ENCODE data around the gene CIT.
"Not testable (repeated sequence)": the region's sequence is repeated elsewhere in the genome, so short reads cannot be mapped to it uniquely, and the experiment has no call there.

The CIT gene

GRCh38 chr12:119661882-119662281 is 215.2 kb downstream of the CIT start:
- no peak for DNase-seq (ENCODE audit: extremely low read depth in 1 of 2, low read depth in 1 of 2)

- no peak for DNase-seq (ENCODE audit: extremely low read depth in 1 of 2, low read depth in 1 of 2)
Measured at GRCh38 chr12:119660076-119660475, 217.0 kb downstream of the CIT start.

- no peak for DNase-seq (ENCODE audit: extremely low read depth in 1 of 2, low read depth in 1 of 2)
Measured at GRCh38 chr12:119659289-119659897, 217.7 kb downstream of the CIT start.

- not testable (repeated sequence) for DNase-seq (ENCODE audit: extremely low read depth in 1 of 2, low read depth in 1 of 2)
Measured at GRCh38 chr12:119658166-119658565, 219.0 kb downstream of the CIT start.

GRCh38 chr12:119657001-119657400 is 220.1 kb downstream of the CIT start:
- DNase-seq (ENCODE audit: extremely low read depth in 1 of 2, low read depth in 1 of 2) = not testable (repeated sequence)

GRCh38 chr12:119652665-119653064 is 224.5 kb downstream of the CIT start:
- DNase-seq (ENCODE audit: extremely low read depth in 1 of 2, low read depth in 1 of 2) = no peak

GRCh38 chr12:119649202-119649808 is 227.8 kb downstream of the CIT start:
- DNase-seq (ENCODE audit: extremely low read depth in 1 of 2, low read depth in 1 of 2) = no peak

GRCh38 chr12:119645535-119646059 is 231.5 kb downstream of the CIT start:
- DNase-seq (ENCODE audit: extremely low read depth in 1 of 2, low read depth in 1 of 2) = no peak

GRCh38 chr12:119644930-119645329 is 232.2 kb downstream of the CIT start:
- DNase-seq (ENCODE audit: extremely low read depth in 1 of 2, low read depth in 1 of 2) = no peak

- no peak for DNase-seq (ENCODE audit: extremely low read depth in 1 of 2, low read depth in 1 of 2)
Measured at GRCh38 chr12:119642986-119643385, 234.1 kb downstream of the CIT start.
